Measurements from ENCODE around the gene SH2D2A.

SH2D2A gene

GRCh38 chr1:156816561-156817328 lies at the start of gene SH2D2A:
TSS of gene SH2D2A (minus strand) at chr1:156816848. CDS start at chr1:156816708, 140 bp downstream.
- no peak for DNase-seq

GRCh38 chr1:156865865-156866248 lies 49.2 kb upstream of the SH2D2A start:
- no peak for DNase-seq

GRCh38 chr1:156865258-156865657 lies 48.6 kb upstream of the SH2D2A start:
- DNase-seq: no peak

- DNase-seq: no peak
Measured at GRCh38 chr1:156864796-156865195, 48.1 kb upstream of the SH2D2A start.

- no peak for DNase-seq
Measured at GRCh38 chr1:156863631-156864030, 47.0 kb upstream of the SH2D2A start.

- no peak for DNase-seq
Measured at GRCh38 chr1:156862997-156863599, 46.5 kb upstream of the SH2D2A start.

GRCh38 chr1:156862584-156862983 lies 45.9 kb upstream of the SH2D2A start:
- DNase-seq: no peak

- DNase-seq: no peak
Measured at GRCh38 chr1:156860628-156861423, 44.2 kb upstream of the SH2D2A start, which contains the start of gene NTRK1. TSS of gene NTRK1 (plus strand) at chr1:156860865. CDS start at chr1:156860935, 70 bp downstream.

- DNase-seq: no peak
Measured at GRCh38 chr1:156860113-156860627, 43.5 kb upstream of the SH2D2A start.

GRCh38 chr1:156859523-156860112 lies 43.0 kb upstream of the SH2D2A start:
- no peak for DNase-seq

GRCh38 chr1:156858959-156859522 lies 42.4 kb upstream of the SH2D2A start, which contains the start of gene INSRR:
TSS of gene INSRR (minus strand) at chr1:156859117. CDS start at chr1:156858621, 496 bp downstream.
- no peak for DNase-seq

GRCh38 chr1:156858555-156858956 lies 41.9 kb upstream of the SH2D2A start:
- no peak for DNase-seq

- no peak for DNase-seq
Measured at GRCh38 chr1:156857532-156857931, 40.9 kb upstream of the SH2D2A start.

- DNase-seq: no peak
Measured at GRCh38 chr1:156856282-156856785, 39.7 kb upstream of the SH2D2A start.

GRCh38 chr1:156854634-156855033 lies 38.0 kb upstream of the SH2D2A start:
- DNase-seq: no peak

- no peak for DNase-seq
Measured at GRCh38 chr1:156853761-156854160, 37.1 kb upstream of the SH2D2A start.

GRCh38 chr1:156852418-156852874 lies 35.8 kb upstream of the SH2D2A start:
- no peak for DNase-seq

GRCh38 chr1:156851779-156852417 lies 35.2 kb upstream of the SH2D2A start:
- no peak for DNase-seq

GRCh38 chr1:156849151-156849496 lies 32.5 kb upstream of the SH2D2A start:
- no peak for DNase-seq

GRCh38 chr1:156848461-156849150 lies 32.0 kb upstream of the SH2D2A start:
- no peak for DNase-seq

Data from amniotic stem cell (primary cell).